AG04449 (cell line): ENCODE results near the gene ECHDC3.

Experiments used
- CTCF ChIA-PET: fragments of 350-600 bp; formaldehyde crosslinking; extraction: SDS; loops from one replicate; lab custom pipeline; 2021; ENCODE audit warnings: antibody characterized with exemption; lab: Yijun Ruan, JAX
- POLR2A ChIA-PET: fragments of 400-600, 350-600 bp; formaldehyde crosslinking; extraction: SDS; loops from one replicate; lab custom pipeline; 2020; ENCODE audit warnings: antibody characterized with exemption, inconsistent platforms; lab: Yijun Ruan, JAX
- DNase-seq: peaks from one replicate; pipeline ENCODE4 v3.0.0-alpha.2; 2010; ENCODE audit warnings: low read depth, low spot score
- H3K4me3 ChIP-seq: 2 replicates; pipeline ENCODE4 v1.5.1; 2011; ENCODE audit warnings: low read depth, mild to moderate bottlenecking, control low read depth, low read length
- CTCF ChIP-seq: IDR thresholded peaks from one replicate; pipeline ENCODE4 v1.5.1; 2011; ENCODE audit warnings: mild to moderate bottlenecking, moderate library complexity, low read length, control low read depth, inconsistent platforms; ENCODE audit not compliant: insufficient read depth; ENCODE audit errors: missing control alignments

The ECHDC3 gene

DNA sequence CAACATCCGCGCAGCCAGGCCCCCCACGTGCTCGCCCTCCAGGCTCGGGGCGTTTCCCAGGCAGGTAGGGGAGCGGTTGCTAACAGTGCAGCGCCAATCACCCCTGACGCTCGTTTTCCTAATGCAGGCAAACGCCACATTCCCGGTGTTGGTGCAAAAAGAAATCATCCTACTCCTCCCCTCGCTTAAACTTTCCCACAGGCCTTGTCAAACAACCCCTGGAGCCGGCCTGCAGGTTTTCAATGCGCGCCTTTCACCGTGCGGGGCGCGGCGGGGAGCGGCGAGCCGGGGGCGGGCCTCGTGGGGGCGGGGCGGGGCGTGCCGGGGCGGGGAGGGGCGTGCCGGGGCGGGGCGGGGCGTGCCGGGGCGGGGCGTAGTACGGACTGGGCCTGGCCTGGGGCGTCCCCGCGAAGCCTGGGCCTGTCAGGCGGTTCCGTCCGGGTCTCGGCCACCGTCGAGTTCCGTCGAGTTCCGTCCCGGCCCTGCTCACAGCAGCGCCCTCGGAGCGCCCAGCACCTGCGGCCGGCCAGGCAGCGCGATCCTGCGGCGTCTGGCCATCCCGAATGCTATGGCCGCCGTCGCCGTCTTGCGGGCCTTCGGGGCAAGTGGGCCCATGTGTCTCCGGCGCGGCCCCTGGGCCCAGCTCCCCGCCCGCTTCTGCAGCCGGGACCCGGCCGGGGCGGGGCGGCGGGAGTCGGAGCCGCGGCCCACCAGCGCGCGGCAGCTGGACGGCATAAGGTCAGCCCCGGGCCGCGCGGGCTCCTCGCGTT, at the start of gene ECHDC3:
ECHDC3 (plus strand) TSS at position 374 of the 770 bp plus-strand sequence; CDS start at position 569, 195 bp downstream.
- H3K4me3 ChIP-seq = peak within 1 kb of the TSS; percentile 25
- TF ChIP-seq CTCF = no peak
- no peak for DNase-seq
- ChIA-PET CTCF (interaction anchor here (1.5 kb wide), 2 partner anchors 12 to 15 kb away, joined by 4 to 7 read pairs; no protein-coding TSS in a partner anchor), POLR2A (no interaction called here)

DNA sequence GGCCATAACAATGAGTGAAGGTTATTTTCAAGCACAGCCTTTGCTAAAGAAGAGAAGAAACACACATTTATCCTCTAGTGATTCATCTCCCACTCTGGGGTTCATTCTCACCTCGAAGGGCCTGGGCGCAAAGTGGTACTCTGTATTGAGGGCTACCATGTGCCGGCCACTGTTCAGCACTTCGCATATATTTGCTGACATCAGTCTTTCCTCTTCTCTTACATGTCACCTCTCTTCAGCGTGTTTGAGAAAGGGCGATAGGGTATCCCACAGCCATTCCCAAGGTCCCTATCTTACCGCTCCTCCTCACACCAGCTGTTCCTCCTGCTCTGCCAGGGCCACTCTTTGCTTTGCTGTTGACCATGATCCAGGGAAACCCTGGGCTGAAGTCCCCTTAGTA, 48.8 kb upstream of the ECHDC3 start:
- no peak for DNase-seq
- ChIA-PET CTCF (no interaction called here), POLR2A (no interaction called here)
- no peak for TF ChIP-seq CTCF
- no peak overlapping the region for H3K4me3 ChIP-seq

DNA sequence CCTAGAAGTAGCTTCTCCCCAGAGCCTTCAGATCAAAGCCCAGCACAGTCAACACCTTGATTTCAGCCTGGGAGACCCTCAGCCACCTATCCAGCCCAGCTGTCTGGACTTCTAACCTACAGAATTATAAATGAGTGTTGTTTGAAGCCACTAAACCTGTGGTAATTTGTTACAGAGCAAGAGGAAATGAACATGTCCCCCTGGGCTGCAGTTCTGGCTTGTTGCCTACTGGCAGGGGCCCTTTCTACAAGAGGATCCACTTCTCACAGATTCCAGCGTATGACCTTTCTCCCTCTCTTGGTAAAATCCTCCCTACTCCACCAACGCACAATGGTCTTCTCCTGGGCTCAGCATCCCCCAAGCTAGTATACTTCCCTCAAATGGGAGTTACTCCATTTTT, 46.4 kb upstream of the ECHDC3 start:
- no peak for TF ChIP-seq CTCF
- POLR2A ChIA-PET = no interaction called here
- H3K4me3 ChIP-seq = no peak overlapping the region
- CTCF ChIA-PET = no interaction called here
- no peak for DNase-seq

GRCh38 chr10:11697718-11698527, 44.3 kb upstream of the ECHDC3 start:
- no peak overlapping the region for H3K4me3 ChIP-seq
- no peak for TF ChIP-seq CTCF
- no peak for DNase-seq
- POLR2A ChIA-PET = no interaction called here
- CTCF ChIA-PET = no interaction called here

- POLR2A ChIA-PET = no interaction called here
- no peak for DNase-seq
- CTCF ChIA-PET = no interaction called here
These were observed 43.3 kb upstream of the ECHDC3 start for GRCh38 chr10:11698691-11699549.

More at GRCh38 chr10:11698691-11699549, 43.3 kb upstream of the ECHDC3 start:
- H3K4me3 ChIP-seq = no peak overlapping the region
- TF ChIP-seq CTCF = no peak
